ENCODE results near the gene EMP2.
"Not testable (repeated sequence)": the region's sequence is repeated elsewhere in the genome, so short reads cannot be mapped to it uniquely, and the experiment has no call there.

EMP2 gene, protein sequence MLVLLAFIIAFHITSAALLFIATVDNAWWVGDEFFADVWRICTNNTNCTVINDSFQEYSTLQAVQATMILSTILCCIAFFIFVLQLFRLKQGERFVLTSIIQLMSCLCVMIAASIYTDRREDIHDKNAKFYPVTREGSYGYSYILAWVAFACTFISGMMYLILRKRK

DNA sequence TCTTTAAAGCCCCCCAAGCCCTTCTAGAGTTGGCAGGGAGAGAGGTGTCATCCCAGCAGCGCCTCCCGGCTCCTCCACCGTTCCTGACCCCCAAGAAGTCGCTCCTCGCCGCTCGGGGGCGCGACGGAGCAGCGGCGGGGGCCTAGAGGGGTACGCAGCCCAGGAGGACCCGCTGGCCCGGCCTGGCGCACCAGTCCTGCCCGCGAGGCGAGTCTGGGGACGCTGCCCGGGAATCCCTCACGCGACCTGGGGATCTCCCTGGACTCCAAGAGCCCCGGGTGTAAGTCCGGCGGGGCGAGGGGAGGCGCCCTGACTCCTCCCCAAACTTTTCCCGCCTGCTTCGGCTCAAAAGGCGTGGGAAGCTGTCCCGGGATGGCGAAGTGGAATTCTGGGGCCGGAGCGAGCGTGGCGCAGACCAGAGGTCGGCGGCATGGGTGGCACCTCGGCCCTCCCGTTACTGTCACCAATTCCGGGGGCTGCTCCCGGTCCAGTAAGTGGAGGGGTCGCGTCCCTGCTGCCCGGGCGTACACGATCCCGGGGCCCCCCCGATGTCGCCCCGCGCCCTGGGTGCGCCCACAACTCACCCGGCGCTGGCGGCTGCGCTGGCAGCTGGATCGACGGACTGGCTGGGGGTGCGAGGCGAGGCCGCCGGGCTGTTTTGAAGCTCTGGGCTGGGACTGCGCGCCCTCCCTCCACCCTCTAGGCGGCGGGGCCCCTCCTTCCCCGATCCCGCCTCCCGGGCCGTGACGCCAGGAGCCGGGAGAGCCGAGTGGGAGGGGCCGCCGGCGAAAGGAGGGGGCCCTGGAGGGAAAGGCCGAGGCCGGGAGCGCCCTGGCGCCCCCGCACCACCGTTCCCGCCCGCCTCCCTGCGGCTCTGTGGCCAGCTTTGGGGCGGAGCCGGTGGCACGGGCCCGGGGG is at the start of gene EMP2:
TSS of gene EMP2 (minus strand) at position 634 of the 918 bp plus-strand sequence. CDS start 32,981 bp downstream, outside the sequence.
- DNase-seq: no peak

DNA sequence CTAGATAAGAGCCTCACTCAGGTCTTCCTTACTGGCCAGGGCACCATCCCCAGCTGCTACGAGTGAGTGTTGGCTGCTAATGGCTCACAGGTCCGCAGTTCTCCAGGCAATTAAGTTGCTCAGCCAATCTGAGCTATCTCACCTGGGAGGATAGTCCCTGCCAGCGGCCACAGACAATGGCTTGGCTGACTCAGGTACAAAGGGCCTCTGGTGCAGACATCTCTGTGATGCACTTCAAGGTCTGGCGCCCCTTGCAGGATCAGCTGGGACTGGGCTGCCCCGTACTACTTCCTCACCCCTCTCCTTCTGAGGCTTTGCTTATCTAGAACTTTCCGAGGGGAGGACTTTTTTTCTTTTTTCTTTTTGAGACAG is 49.2 kb upstream of the EMP2 start:
- DNase-seq: no peak

DNA sequence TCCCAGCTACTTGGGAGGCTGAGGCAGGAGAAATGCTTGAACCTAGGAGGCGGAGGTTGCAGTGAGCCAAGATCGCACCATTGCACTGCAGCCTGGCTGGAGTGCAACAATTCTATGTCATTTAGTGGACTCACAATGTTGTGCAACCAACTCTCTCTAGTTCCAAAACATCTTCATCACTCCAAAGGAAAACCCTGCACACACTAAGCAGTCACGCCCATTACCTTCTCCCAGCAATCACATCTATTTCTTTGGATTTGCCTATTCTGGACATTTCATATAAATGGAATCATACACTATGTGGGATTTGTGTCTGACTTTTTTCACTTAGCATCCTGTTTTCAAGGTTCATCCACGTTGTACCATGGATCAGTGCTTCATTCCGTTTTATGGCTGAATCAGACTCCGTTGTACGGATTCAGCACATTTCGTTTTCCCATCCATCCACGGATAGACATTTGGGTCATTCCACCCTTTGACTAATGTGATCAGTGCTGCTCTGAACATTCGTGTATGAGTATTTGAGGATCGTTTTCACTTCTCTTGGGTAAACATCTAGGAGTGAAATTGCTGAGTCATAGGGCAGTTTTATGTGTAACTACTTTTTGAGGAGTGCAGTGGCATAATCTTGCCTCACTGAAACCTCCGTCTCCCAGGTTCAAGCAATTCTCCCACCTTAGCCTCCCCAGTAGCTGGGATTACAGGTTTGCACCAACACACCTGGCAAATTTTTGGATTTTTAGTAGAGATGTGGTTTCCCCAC is 45.4 kb upstream of the EMP2 start:
- DNase-seq: no peak

DNA sequence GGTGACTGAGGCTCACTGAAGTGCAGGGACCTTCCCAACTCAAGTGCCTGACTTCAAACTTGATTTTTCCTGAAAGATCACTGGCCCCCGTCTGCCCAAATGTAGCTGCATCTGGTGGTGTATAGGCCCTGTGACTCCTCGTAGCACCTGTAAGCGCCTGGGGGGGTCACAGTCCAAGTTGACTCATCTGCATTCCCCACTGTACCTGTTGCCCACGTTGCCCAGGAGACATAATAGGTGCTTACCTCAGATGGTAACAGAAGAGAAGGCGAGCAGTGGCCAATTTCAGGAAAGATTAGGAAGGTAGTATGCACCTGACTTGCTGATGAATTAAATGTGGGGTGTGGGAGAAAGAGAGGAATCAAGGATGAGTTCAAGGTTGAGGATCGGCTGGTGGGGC is 44.1 kb upstream of the EMP2 start:
- DNase-seq: no peak

DNA sequence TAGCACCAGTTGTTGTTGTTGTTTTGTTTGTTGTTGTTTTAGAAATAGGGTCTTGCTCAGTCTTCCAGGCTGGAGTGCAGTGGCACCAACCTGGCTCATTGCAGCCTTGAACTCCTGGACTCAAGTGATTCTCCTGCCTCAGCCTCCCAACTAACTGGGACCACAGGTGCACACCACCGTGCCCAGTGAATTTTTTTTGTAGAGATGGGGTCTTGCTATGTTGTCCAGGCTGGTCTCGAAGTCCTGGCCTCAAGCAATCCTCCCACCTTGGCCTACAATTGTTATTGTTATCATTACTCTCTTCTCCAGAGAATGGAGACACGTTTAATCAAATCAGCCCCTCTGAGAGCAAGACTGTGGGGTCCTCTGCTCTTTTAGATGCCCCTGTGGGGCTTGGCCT is 42.7 kb upstream of the EMP2 start:
- no peak for DNase-seq

DNA sequence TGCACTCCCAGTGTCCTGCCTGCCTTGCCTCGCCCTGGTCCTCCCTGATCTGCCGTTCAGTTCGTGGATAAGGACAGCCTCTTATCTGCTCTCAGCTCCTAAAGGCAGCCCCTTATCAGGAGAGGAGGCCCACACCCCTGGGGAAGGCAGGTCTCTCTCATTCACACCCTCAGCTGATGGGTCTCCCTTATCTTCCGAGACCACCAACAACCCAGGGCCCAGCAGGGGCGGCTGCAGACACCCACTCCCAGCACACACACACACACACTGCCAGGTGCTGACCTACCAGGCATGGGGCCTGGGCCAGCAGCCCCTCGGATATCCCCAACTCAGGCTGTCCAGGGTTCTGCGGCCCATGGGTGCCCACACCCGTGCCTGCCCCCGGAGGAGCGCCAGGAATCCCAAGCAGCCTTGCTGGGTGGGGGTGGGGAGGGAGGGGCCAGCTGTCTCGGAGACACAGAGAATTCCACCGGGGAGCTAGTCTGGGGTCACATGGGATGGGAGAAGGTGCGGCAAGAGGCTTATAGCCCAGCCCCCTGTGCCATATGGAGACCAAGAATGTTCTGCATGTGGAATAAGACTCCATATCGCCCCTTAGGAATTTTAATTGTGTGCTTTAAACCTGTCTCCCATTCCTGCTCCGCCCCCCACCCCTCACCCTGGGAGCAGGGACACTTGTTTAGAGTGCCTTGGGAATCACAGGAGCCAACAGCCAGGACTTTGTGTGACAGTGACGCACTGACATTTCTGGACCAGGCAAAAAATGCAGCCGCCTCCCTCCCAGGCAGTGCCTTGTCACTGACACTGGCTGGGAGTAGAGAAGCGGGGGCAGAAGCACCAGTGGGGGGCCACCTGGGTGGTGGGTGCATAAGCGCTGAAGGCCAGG is 41.9 kb upstream of the EMP2 start:
- no peak for DNase-seq

DNA sequence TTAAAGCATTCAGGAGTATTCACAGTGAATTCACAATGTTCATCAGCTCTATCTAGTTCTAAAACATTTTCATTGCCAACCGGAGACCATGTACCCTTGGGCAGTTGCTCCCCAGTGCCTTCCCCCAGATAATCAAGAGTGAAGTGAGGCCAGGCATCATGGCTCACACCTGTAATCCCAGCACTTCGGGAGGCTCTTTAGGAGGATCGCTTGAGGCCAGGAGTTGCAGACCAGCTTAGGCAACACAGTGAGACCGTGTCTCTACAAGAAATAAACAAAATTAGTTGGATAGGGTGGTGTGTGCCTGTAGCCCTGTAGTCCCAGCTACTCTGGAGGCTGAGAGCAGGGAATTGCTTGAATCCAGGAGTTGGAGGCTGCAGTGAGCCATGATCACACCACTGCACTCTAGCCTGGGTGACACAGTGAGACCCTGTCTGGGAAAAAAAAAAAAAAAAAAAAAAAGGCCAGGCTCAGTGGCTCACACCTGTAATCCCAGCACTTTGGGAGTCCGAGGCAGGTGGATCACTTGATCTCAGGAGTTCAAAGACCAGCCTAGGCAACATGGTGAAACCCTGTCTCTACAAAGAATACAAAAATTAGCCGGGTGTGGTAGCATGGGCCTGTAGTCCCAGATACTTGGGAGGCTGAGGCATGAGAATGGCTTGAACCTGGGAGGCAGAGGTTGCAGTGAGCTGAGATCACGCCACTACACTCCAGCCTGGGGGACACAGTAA is 41.0 kb upstream of the EMP2 start:
- not testable (repeated sequence) for DNase-seq

DNA sequence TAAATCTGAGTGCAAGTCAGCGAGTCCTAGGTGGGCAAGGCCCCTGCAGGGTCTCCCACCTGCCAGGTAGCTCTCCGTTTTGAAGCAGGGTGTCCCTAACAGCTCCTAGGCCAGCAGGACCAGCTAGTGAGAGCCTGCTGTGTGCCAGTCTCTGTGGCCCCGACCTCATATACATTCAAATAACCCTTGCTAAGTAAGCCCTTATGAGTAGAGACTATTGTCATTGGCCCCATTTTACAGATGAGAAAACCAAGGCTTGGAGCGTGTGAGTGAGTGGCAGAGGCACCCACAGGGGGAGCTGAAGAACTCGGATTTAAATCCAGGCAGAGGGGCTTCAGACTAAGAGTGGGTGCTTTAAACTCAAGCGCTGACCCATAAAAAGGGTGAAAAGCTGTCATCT is 39.7 kb upstream of the EMP2 start:
- no peak for DNase-seq

DNA sequence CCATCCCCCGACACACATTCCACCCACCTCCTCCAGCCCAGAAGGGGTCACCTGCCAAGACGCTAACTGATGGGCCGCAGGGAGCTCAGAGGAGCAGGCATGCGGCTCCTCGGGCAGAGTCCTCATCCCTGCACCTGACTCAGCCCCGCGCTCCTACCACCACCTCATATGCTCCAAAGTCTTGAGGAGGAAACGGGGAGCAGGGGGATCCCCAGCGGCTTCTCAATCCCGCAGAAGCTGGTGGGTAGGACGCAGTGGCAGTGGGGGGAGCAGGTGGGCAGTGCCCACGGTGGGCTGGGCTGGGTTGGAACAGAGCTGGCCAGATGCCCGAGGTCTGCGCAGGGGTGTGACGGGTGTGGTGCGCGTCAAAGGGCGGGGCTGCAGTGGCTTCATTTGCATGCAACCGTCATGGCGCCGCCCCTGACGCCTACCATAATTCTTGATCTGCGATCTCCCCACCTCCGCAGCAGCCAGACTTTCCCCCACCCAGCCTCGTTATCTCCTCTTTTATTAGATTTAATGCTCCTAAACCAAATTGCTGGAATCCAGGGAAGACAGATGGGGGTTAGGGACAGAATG is 39.0 kb upstream of the EMP2 start:
- DNase-seq: no peak

DNA sequence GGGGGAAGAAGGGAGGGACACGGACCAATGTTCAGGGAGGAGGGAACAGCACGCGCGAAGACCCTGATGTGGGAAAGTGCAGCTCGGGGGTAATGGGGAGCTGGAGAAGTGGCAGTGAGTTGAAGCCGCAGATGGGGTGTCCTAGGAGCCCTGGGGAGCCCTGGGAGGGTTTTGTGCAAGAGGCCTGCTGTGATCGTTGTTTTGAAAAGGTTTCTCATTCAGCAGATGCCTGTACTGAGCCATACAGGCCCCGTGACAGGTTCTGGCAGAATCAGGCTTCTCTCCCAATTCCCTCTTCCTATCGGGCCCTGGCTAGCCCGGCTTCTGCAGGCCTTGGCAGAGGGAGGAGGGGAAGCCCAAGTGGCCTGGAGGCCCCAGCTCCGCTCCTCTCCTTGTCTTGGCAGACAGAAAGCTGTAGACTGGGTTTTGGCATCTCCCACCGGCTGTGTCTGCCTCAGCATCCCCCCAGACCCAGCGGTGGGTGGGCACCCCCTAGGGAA is 38.4 kb upstream of the EMP2 start:
- no peak for DNase-seq

DNA sequence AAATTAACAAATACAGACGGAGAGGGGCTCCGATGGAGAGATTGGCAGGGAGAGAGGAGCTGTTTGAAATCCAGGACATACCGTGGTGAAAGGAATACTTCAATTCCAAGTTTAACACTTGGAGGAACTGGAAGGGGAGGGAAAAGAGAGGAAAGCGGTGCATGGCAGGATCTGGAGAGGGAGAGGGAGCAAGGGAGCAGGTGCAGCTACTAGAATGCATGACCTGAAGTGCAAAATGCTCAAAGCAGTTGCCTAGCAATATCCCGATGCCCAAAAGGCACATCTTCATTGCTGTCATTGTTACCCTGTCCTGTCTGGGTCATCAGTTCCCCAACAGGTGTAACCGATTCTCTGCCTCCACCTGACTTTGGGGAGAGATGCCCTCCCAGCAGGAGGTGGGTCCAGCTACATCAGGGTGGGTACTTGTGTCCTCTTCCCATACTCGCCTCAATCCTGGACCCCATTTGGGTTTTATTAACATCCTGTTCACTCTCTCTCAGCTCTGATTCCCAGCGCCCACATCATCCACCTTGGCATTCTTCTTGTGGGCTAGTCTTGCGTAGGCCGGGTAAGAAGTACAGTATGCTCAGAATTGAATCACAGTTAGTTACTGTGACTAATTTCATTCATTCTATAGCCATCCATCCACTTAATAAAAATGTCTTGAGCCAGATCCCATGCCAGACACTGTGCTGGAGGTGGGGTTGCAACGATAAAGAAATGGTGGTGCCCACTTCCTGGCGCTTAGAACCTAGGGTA is 37.4 kb upstream of the EMP2 start:
- no peak for DNase-seq

DNA sequence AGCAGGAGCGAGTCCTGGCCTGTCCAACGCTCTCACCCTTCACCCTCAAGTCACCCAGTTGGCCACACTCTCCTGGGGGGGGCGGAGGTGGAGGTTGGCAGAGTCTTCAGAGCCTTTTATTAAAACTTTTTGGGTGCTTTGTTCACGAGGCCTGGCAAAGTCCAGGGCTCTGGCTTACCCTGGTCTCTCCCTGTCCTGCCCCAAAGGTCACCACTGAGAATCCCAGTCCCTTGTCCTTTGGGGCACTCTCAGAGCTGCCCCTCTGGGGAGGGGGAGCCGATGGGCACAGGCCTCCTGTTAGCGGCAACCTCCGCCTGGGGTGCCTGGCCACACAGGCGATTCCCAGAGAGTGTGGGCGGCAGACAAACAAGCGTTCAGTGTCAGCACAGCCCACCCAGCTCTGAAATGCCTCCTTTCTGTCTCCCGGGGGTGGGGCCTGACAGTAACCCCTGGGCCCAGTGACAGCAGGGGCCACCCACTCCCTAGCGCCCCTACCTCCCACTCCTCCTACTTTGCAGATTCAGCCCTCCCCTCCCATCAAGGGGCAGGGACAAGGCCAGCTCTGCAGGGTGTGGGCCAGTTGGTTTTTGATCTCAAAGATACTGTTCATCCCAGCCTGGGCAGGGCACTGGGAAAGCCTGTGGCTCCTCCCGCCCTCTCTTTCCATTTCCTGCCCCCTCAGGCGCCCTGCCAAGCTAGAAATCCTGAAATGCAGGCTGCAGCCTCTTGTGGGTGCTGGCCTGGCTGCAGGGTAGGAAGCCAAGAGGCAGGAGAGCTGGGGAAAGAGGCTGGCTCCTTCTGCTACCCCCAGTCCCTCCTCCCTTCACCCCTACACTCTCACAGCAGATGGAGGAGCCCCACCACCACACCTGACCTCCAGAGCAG is 36.6 kb upstream of the EMP2 start:
- DNase-seq: no peak

DNA sequence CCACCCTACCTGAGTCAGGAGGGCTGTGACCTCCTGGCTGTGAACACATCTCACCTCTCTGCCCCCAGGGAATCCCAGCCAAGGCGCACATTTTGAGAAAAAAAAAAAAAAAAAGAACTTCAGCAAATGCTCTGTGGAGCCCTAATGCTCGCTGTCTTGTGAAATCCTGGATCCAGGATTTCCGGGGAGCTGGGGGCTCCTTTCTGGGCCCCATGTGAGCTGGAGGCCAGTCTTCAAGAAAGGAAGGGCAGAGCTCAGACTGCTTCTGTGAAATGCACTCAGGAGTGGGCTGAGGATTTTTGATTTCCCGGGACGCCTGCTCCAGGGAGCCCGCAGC is 36.0 kb upstream of the EMP2 start:
- no peak for DNase-seq

DNA sequence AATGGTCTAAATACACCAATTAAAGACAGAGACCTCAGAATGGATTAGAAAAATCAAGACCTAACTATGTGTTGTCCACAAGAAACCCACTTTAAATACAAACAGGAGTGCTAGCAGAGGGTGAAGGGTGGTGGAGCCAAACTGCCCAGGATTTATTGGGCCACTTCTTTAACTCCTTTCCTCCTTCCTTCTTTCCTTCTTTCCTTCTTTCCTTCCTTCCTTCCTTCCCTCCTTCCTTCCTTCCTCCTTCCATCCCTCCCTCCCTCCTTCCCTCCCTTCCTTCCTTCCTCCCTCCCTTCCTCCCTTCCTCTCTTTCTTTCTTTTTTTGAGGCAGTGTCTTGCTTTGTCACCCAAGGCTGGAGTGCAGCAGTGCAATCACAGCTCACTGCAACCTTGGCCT is 34.3 kb upstream of the EMP2 start:
- no peak for DNase-seq

DNA sequence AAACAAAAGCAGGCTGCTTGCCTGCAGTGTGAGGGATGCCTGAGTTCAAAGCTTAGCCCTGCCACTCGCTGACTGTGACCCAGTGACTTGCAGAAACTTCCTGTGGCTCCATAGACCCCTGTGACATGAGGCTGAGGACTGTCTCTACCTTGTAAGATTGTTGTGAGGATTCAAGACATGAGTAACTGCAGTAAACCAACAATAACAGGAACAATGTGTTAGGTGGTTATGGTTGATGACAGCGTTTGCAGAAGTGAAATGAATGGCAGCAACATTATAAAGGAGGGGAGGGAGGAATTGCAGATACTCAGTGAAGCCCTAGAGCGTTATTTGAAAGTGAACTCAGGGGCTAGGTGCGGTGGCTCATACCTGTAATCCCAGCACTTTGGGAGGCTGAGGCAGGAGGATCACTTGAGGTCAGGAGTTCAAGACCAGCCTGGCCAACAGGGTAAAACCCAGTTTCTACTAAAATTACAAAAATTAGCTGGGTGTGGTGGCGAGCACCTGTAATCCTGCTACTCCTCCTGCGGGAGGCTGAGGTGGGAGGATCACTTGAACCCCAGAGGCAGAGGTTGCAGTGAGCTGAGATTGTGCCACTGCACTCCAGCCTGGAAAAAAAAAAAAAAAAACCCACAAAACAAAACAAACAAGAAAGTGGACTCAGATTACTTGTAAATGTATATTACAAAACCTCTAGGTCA is 33.5 kb upstream of the EMP2 start:
- no peak for DNase-seq

DNA sequence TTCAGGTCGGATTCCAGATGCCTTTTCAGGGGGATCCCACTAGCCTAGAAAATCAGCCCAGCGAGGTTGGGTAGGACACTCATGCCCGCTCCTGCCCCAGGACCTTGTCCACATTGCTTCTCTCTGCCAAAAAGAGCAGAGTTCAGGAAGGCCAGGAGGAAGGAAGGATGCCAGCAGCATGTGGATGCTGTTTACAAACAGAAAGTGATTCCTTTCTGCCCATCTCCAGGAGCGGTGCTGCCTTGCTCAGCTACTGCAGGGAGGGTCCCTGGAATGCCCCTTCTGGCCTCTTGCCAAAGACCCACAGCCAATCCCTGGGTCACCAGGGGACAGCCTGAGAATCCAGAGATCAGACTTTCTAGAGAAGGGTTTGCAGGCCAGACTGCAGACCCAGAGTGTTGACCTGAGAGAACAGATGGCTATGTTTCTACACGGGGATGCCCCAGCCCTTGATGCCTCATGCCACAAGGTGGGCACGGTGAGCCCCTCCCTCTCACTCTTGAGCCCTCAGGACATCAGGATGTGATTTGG is 32.3 kb upstream of the EMP2 start:
- DNase-seq: no peak

DNA sequence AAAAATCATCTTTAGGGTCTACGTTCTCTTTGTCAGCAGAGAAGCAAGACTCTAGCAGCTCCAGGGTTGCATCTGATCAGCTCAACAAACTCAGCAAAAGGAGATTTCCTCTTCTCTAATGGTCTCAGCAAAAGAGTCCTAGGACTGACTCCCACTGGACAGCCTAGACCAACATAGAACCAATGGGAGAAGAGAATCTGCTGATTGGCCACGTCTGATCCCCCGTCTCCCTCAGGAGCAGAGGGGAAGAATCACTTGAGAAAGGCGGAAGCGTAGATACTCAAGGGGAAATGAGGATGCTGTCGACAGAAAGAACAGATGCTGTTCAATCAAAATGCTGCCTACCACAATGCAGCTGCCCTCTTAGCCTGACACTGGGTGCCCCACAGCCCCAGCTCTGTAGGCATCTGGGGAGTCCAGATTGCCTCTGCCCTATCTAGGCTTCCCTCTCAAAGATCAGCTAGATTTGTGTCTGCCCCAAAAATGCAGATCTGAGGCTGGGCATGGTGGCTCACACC is 31.5 kb upstream of the EMP2 start:
- DNase-seq: no peak

DNA sequence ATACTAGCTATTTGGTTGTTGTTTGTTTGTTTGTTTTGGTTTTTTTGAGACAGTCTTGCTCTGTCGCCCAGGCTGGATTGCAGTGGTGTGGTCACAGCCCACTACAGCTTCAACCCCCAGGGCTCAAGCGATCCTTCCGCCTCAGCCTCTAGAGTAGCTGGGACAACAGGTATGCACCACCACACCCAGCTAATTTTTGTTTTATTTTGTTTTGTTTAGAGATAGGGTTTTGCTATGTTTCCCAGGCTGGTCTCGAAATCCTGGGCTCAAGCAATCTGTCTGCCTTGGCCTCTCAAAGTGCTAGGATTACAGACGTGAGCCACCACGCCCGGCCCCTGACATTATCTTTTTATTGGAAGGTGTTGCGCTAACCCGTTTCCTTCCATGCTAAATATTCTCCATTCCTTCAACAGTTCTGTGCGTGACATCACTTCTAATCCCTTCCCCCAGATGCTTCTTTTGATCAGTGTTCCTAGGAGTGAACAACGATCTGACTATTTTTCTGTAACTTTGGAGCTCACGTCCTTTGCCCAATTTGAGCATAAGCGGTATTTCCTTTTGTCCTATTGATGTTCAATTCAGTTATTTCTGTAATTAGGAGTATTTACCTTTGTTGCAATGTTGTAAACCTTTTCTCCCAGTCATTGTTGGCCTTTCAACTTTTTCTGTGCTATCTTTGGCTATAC is 30.2 kb upstream of the EMP2 start:
- no peak for DNase-seq
